HepG2 (cell line): ENCODE data around the gene MRPL54. TPM values are rescaled to one million over a fixed set of nuclear protein-coding genes. Genes with fewer than 3 reads are reported as not detected.

Source experiments
- BCL6 ChIP-seq: IDR thresholded peaks from 2 replicates; pipeline ENCODE4 v1.6.1; 2016; ENCODE audit warnings: missing genetic modification reagents, missing compliant biosample characterization
- CEBPG ChIP-seq: IDR thresholded peaks from 2 replicates; pipeline ENCODE4 v1.6.1; 2016
- DPF2 ChIP-seq: sonication (generic); formaldehyde crosslinking; IDR thresholded peaks from 2 replicates; pipeline ENCODE4 v1.4.0; 2020; ENCODE audit warnings: mild to moderate bottlenecking, low read depth, missing genetic modification reagents, borderline replicate concordance
- FOXO1 ChIP-seq: sonication (generic); formaldehyde crosslinking; IDR thresholded peaks from 2 replicates; pipeline ENCODE4 v1.4.0; 2020; ENCODE audit warnings: missing genetic modification reagents
- HMGA1 ChIP-seq: sonication (generic); formaldehyde crosslinking; conservative IDR thresholded peaks from 2 replicates; pipeline ENCODE4 v1.4.0; 2020; ENCODE audit warnings: missing genetic modification reagents
- HNF4G ChIP-seq, 2 experiments: sonication (generic) in 1 of 2; formaldehyde crosslinking in 1 of 2; IDR thresholded peaks; 2 replicates each; pipeline versions ENCODE4 v1.4.0 to v1.6.1; 2011 to 2020; ENCODE audit warnings: borderline replicate concordance in 2 of 2, low read depth in 2 of 2, mild to moderate bottlenecking in 2 of 2, low read length in 1 of 2, missing genetic modification reagents in 1 of 2, moderate library complexity in 1 of 2
- HOXA9 ChIP-seq: sonication (generic); formaldehyde crosslinking; IDR thresholded peaks from 2 replicates; pipeline ENCODE4 v1.8.1; 2022; ENCODE audit warnings: missing genetic modification reagents, mild to moderate bottlenecking, moderate library complexity, borderline replicate concordance
- JUND ChIP-seq: sonication (generic); formaldehyde crosslinking; IDR thresholded peaks from 2 replicates; pipeline ENCODE4 v1.8.0; 2022; ENCODE audit warnings: mild to moderate bottlenecking, missing genetic modification reagents
- MEF2D ChIP-seq: sonication (generic); formaldehyde crosslinking; IDR thresholded peaks from 2 replicates; pipeline ENCODE4 v1.5.1; 2020; ENCODE audit warnings: mild to moderate bottlenecking, missing genetic modification reagents
- POGZ ChIP-seq: sonication (generic); formaldehyde crosslinking; IDR thresholded peaks from 2 replicates; pipeline ENCODE4 v1.4.0; 2020; ENCODE audit warnings: mild to moderate bottlenecking, missing genetic modification reagents
- SALL1 ChIP-seq: sonication (generic); formaldehyde crosslinking; IDR thresholded peaks from 2 replicates; pipeline ENCODE4 v1.8.0; 2022; ENCODE audit warnings: mild to moderate bottlenecking, missing genetic modification reagents
- TSC22D2 ChIP-seq: sonication (generic); formaldehyde crosslinking; IDR thresholded peaks from 2 replicates; pipeline ENCODE4 v1.5.1; 2020; ENCODE audit warnings: missing genetic modification reagents, mild to moderate bottlenecking, borderline replicate concordance
- ZNF543 ChIP-seq: sonication (generic); formaldehyde crosslinking; IDR thresholded peaks from 2 replicates; pipeline ENCODE4 v1.4.0; 2020; ENCODE audit warnings: mild to moderate bottlenecking, missing genetic modification reagents
- ZNF556 ChIP-seq: sonication (generic); formaldehyde crosslinking; IDR thresholded peaks from 2 replicates; pipeline ENCODE4 v1.4.0; 2020; ENCODE audit warnings: mild to moderate bottlenecking, missing genetic modification reagents, borderline replicate concordance
- ZNF773 ChIP-seq: sonication (generic); formaldehyde crosslinking; IDR thresholded peaks from 2 replicates; pipeline ENCODE4 v1.4.0; 2020; ENCODE audit warnings: missing genetic modification reagents, borderline replicate concordance
- ZSCAN22 ChIP-seq: sonication (generic); formaldehyde crosslinking; IDR thresholded peaks from 2 replicates; pipeline ENCODE4 v1.4.0; 2020; ENCODE audit warnings: mild to moderate bottlenecking, missing genetic modification reagents
- polyA plus RNA-seq, 8 experiments: library from polyadenylated mRNA; depleted of rRNA in 3 of 8; stranded (reverse) in 7 of 8; unstranded in 1 of 8; fragments of >200 nt; fragmentation: Illumina TruSeq in 4 of 8; extraction: Trizol in 4 of 8; gene quantifications; 2 replicates each; pipeline versions ENCODE4 v1.2.1 to v1.2.3, GENCODE V29; 2011 to 2016; ENCODE audit warnings: low read depth in 4 of 8, missing spikeins in 1 of 8, mixed read lengths in 1 of 8; ENCODE audit not compliant: insufficient read depth in 1 of 8
- total RNA-seq, 5 experiments: library from RNA; depleted of rRNA; stranded (reverse); fragments of >200 nt; fragmentation: Illumina TruSeq; extraction: Trizol; gene quantifications; 2 replicates each; pipeline ENCODE4 v1.2.3, GENCODE V29; 2016; ENCODE audit warnings: low read depth in 1 of 5
- TF ChIP-seq, protein P1 (sequence below): sonication (generic); formaldehyde crosslinking; IDR thresholded peaks from 2 replicates; pipeline ENCODE4 v1.5.0; 2020; ENCODE audit warnings: mild to moderate bottlenecking, missing genetic modification reagents
- TF ChIP-seq, protein P2 (sequence below): sonication (generic); formaldehyde crosslinking; IDR thresholded peaks from 2 replicates; pipeline ENCODE4 v1.4.0; 2020; ENCODE audit warnings: missing genetic modification reagents
- TF ChIP-seq, protein P3 (sequence below): IDR thresholded peaks from 2 replicates; pipeline ENCODE4 v1.6.1; 2018; ENCODE audit warnings: missing genetic modification reagents
- TF ChIP-seq, protein P4 (sequence below): sonication (generic); formaldehyde crosslinking; IDR thresholded peaks from 2 replicates; pipeline ENCODE4 v1.5.1; 2020; ENCODE audit warnings: mild to moderate bottlenecking, missing genetic modification reagents, borderline replicate concordance

Gene MRPL54
- total and polyA plus RNA-seq, 2 of the 13 experiments (the other 11 are each of a cell fraction or from before 2014, with no cell fraction given) = 36.8 to 66.9 TPM

DNA sequence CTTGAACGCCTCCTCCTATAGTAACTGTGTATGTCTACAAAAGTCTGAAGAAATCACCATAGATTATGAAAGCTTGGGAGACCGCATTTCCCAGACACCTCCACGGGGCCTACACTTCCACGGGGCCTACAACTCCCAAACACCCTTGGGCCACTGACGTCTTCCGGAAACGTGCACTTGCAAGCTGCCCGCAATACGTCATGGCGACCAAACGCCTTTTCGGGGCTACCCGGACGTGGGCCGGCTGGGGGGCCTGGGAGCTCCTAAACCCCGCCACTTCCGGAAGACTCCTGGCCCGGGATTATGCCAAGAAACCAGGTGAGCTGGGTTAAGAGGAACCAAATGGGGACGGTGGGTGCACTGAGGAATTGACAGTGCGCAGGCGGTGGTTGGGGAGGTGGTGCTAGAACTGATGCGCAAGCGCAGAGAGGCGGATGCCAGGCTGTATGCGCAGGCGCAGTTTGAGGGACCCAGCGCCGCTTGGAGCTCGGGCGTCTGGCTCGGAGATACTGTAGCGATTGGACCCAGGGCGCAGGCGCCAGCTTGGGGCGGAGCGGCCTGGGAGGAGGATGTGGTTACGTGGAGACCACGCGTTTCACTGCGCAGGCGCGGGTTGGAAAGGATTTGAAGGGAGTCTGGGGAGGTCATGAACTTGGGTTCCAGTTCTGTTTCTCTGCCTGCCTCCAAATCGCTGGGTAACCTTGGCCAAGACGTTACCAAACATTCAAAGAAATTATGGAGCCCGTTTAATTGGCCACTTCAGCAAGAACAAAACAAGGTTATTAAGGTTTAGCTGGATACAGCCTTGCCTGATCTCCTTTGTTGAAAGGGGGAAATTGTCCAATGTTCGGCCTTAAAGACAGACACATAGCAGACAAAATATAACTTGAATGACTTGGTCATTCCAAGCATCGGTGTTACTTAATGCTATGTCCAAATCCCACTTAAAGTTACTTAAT, at the start of gene MRPL54 (continued):
- TF ChIP-seq, protein P1, sequence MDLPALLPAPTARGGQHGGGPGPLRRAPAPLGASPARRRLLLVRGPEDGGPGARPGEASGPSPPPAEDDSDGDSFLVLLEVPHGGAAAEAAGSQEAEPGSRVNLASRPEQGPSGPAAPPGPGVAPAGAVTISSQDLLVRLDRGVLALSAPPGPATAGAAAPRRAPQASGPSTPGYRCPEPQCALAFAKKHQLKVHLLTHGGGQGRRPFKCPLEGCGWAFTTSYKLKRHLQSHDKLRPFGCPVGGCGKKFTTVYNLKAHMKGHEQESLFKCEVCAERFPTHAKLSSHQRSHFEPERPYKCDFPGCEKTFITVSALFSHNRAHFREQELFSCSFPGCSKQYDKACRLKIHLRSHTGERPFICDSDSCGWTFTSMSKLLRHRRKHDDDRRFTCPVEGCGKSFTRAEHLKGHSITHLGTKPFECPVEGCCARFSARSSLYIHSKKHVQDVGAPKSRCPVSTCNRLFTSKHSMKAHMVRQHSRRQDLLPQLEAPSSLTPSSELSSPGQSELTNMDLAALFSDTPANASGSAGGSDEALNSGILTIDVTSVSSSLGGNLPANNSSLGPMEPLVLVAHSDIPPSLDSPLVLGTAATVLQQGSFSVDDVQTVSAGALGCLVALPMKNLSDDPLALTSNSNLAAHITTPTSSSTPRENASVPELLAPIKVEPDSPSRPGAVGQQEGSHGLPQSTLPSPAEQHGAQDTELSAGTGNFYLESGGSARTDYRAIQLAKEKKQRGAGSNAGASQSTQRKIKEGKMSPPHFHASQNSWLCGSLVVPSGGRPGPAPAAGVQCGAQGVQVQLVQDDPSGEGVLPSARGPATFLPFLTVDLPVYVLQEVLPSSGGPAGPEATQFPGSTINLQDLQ (CRISPR knock-in tag) = no peak
- no peak for TF ChIP-seq ZNF773 (CRISPR knock-in tag)
- peak; percentile 88 for TF ChIP-seq SALL1 (CRISPR knock-in tag)
- 0 out of 2 replicates have a peak, but pooled peaks have one; percentile 29 for TF ChIP-seq POGZ
- no peak for TF ChIP-seq HOXA9 (CRISPR knock-in tag)
- no peak for TF ChIP-seq HMGA1 (CRISPR knock-in tag)
- TF ChIP-seq ZSCAN22 (CRISPR knock-in tag) = no peak
- TF ChIP-seq, protein P2, sequence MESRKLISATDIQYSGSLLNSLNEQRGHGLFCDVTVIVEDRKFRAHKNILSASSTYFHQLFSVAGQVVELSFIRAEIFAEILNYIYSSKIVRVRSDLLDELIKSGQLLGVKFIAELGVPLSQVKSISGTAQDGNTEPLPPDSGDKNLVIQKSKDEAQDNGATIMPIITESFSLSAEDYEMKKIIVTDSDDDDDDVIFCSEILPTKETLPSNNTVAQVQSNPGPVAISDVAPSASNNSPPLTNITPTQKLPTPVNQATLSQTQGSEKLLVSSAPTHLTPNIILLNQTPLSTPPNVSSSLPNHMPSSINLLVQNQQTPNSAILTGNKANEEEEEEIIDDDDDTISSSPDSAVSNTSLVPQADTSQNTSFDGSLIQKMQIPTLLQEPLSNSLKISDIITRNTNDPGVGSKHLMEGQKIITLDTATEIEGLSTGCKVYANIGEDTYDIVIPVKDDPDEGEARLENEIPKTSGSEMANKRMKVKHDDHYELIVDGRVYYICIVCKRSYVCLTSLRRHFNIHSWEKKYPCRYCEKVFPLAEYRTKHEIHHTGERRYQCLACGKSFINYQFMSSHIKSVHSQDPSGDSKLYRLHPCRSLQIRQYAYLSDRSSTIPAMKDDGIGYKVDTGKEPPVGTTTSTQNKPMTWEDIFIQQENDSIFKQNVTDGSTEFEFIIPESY (CRISPR knock-in tag) = 0 out of 2 replicates have a peak, but pooled peaks have one; percentile 12
- TF ChIP-seq JUND (CRISPR knock-in tag) = no peak
- no peak; the same call in 1 of the 2 replicates for TF ChIP-seq MEF2D
- no peak for TF ChIP-seq ZNF556 (CRISPR knock-in tag)
- TF ChIP-seq, protein P3, sequence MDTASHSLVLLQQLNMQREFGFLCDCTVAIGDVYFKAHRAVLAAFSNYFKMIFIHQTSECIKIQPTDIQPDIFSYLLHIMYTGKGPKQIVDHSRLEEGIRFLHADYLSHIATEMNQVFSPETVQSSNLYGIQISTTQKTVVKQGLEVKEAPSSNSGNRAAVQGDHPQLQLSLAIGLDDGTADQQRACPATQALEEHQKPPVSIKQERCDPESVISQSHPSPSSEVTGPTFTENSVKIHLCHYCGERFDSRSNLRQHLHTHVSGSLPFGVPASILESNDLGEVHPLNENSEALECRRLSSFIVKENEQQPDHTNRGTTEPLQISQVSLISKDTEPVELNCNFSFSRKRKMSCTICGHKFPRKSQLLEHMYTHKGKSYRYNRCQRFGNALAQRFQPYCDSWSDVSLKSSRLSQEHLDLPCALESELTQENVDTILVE = no peak
- TF ChIP-seq BCL6 = no peak
- no peak for TF ChIP-seq ZNF543 (CRISPR knock-in tag)
- TF ChIP-seq HNF4G (IDR thresholded peaks at IDR 0.05; ENCODE audit: borderline replicate concordance, low read depth, low read length) = no peak
- TF ChIP-seq HNF4G (CRISPR knock-in tag; IDR thresholded peaks at IDR 0.05; ENCODE audit: borderline replicate concordance, low read depth) = no peak; the same call in 1 of the 2 replicates
- TF ChIP-seq, protein P4, sequence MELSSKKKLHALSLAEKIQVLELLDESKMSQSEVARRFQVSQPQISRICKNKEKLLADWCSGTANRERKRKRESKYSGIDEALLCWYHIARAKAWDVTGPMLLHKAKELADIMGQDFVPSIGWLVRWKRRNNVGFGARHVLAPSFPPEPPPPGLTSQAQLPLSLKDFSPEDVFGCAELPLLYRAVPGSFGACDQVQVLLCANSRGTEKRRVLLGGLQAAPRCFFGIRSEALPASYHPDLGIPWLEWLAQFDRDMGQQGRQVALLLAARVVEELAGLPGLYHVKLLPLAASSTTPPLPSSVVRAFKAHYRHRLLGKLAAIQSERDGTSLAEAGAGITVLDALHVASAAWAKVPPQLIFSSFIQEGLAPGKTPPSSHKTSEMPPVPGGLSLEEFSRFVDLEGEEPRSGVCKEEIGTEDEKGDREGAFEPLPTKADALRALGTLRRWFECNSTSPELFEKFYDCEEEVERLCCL (CRISPR knock-in tag) = no peak
- no peak for TF ChIP-seq DPF2 (CRISPR knock-in tag)
- TF ChIP-seq CEBPG (CRISPR knock-in tag) = peak; percentile 59; the same call in 1 of the 2 replicates
- TF ChIP-seq FOXO1 = 0 out of 2 replicates have a peak, but pooled peaks have one; percentile 11
- TF ChIP-seq TSC22D2 (CRISPR knock-in tag) = 0 out of 2 replicates have a peak, but pooled peaks have one; percentile 17
